Dermis blood vessel endothelial cell (primary cell): ENCODE data around the gene ZNF853. TPM values are rescaled to one million over a fixed set of nuclear protein-coding genes. Genes with fewer than 3 reads are reported as not detected.
A peak's percentile ranks its signal among the peaks of the same experiment; 100 is the strongest.

Source experiments
- DNase-seq: peaks from one replicate; pipeline ENCODE4 v3.0.0; 2010
- total RNA-seq: library from RNA; depleted of rRNA; stranded (reverse); fragments of >200 nt; gene quantifications from 2 replicates; pipeline ENCODE4 v1.2.3, GENCODE V29; 2014

ZNF853 gene
- total RNA-seq, 1 donor from 2014 or later: 1.0 TPM

GRCh38 chr7:6636741-6637543 lies 21.5 kb downstream of the ZNF853 start, which contains the start of gene ZNF316:
TSS of gene ZNF316 (plus strand) at chr7:6637318. CDS start at chr7:6642410, 5,092 bp downstream.
- peak; percentile 66 for DNase-seq

GRCh38 chr7:6637544-6638229 lies 22.3 kb downstream of the ZNF853 start:
- peak; percentile 50 for DNase-seq

- DNase-seq: no peak
These were observed 23.6 kb downstream of the ZNF853 start for GRCh38 chr7:6639032-6639431.

GRCh38 chr7:6639627-6640026 lies 24.2 kb downstream of the ZNF853 start:
- DNase-seq: no peak

- peak; percentile 54 for DNase-seq
These were observed 24.9 kb downstream of the ZNF853 start for GRCh38 chr7:6640246-6640721.

- DNase-seq: peak; percentile 13
These were observed 26.1 kb downstream of the ZNF853 start for GRCh38 chr7:6641305-6642035.

- no peak for DNase-seq
These were observed 26.9 kb downstream of the ZNF853 start for GRCh38 chr7:6642239-6642839.

GRCh38 chr7:6642861-6643640 lies 27.6 kb downstream of the ZNF853 start:
- no peak for DNase-seq

- DNase-seq: no peak
These were observed 28.7 kb downstream of the ZNF853 start for GRCh38 chr7:6643915-6644625.

GRCh38 chr7:6644728-6645127 lies 29.3 kb downstream of the ZNF853 start:
- no peak for DNase-seq

GRCh38 chr7:6646465-6646864 lies 31.1 kb downstream of the ZNF853 start:
- no peak for DNase-seq

GRCh38 chr7:6647080-6647479 lies 31.7 kb downstream of the ZNF853 start:
- DNase-seq: no peak

- no peak for DNase-seq
These were observed 32.1 kb downstream of the ZNF853 start for GRCh38 chr7:6647541-6647940.

GRCh38 chr7:6648066-6648814 lies 32.8 kb downstream of the ZNF853 start:
- no peak for DNase-seq

- no peak for DNase-seq
These were observed 33.4 kb downstream of the ZNF853 start for GRCh38 chr7:6648815-6649104.

GRCh38 chr7:6649241-6649961 lies 34.0 kb downstream of the ZNF853 start:
- DNase-seq: no peak

GRCh38 chr7:6650086-6650485 lies 34.7 kb downstream of the ZNF853 start:
- DNase-seq: no peak

- DNase-seq: no peak
These were observed 35.2 kb downstream of the ZNF853 start for GRCh38 chr7:6650521-6651011.

- DNase-seq: no peak
These were observed 36.5 kb downstream of the ZNF853 start for GRCh38 chr7:6651851-6652445.
